Measurements from ENCODE around the gene CBFB. TPM values are rescaled to one million over a fixed set of nuclear protein-coding genes. Genes with fewer than 3 reads are reported as not detected.

CBFB gene
- total and polyA plus RNA-seq, 2 experiments from 2014 or later = 52.3 to 53.3 TPM

DNA sequence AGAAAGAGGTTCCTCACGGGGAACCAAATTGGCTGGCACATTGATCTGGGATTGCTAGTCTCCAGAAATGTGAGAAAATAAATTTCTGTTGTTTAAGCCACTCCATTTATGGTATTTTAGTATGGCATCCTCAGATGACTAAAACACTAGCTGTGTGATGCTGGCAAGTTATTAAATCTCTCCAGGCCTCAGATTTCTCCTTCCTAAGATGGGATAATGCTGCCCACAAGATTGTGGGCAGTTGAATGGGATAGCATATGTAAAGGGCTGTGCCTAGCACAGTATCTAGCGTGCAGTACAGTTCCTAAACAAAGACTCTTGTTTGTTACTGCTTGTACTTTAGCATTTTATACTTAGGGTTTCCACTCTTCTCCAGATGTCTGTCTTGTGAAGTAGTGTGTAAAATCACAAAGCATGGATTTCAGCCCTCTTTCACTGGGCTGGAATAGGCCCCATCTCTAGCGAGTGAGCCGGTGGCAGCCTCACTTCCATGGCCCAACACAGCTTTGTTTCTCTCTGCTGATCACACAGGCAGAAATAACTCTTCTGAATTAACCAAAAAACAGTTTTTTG lies 42.6 kb downstream of the CBFB start:
- H2AFZ ChIP-seq = no peak overlapping the region
- no peaks in the 10 kb centered on the region for H3K27me3 ChIP-seq (replicated peaks; ENCODE audit: insufficient read depth)
- no peak overlapping the region for H3K9ac ChIP-seq

GRCh38 chr16:67075331-67075730 lies 46.4 kb downstream of the CBFB start:
- Histone ChIP-seq H3K27me3 (replicated peaks; ENCODE audit: insufficient read depth) (no peaks in the 10 kb centered on the region), H3K9ac (no peak overlapping the region), H3K4me3 (no peak overlapping the region), H3K9me2 (ENCODE audit: insufficient read depth) (no peaks in the 10 kb centered on the region), H3K4me2 (ENCODE audit: unreplicated experiment) (no peak overlapping the region), H3K4me1 (ENCODE audit: insufficient read depth) (no peaks in the 10 kb centered on the region), H3K36me3 (ENCODE audit: low read depth) (peaks cover 20% of the 10 kb centered on the region), H3K9me3 (ENCODE audit: low read depth) (no peaks in the 10 kb centered on the region), H3K27ac (no peak overlapping the region), H4K20me1 (ENCODE audit: insufficient read depth) (no peaks in the 10 kb centered on the region), H3F3A (ENCODE audit: insufficient read depth) (no peaks in the 10 kb centered on the region), H2AFZ (no peak overlapping the region), H3K79me2 (ENCODE audit: insufficient read depth) (peaks cover 95% of the 10 kb centered on the region)
- in situ Hi-C loops (cut with MboI) = no loop called here
- DNase-seq = no peak
- no peak for TF ChIP-seq EZH2phosphoT487 (IDR thresholded peaks at IDR 0.05; ENCODE audit: insufficient read depth, low read depth)
- TF ChIP-seq EZH2 (IDR thresholded peaks at IDR 0.05; ENCODE audit: insufficient read depth, poor library complexity, severe bottlenecking) = no peak
- WGBS, 2 experiments (ENCODE audit: low coverage in 1 of 2, low lambda C conversion rate in 2 of 2, missing lambda C conversion rate in 2 of 2) = 98 to 100% methylated on average over 2 of the region's 2 CpGs

More for the DNA sequence above, 42.6 kb downstream of the CBFB start:
- no peak for TF ChIP-seq EZH2 (IDR thresholded peaks at IDR 0.05; ENCODE audit: insufficient read depth, poor library complexity, severe bottlenecking)
- TF ChIP-seq EZH2phosphoT487 (IDR thresholded peaks at IDR 0.05; ENCODE audit: insufficient read depth, low read depth) = no peak
- Histone ChIP-seq H3K36me3 (ENCODE audit: low read depth) (peaks cover 40% of the 10 kb centered on the region), H3K27ac (peak overlapping the region; percentile 5; the same call in 1 of the 2 replicates), H3K9me3 (ENCODE audit: low read depth) (no peaks in the 10 kb centered on the region), H3K9me2 (ENCODE audit: insufficient read depth) (no peaks in the 10 kb centered on the region), H3K79me2 (ENCODE audit: insufficient read depth) (peaks cover 98% of the 10 kb centered on the region), H3F3A (ENCODE audit: insufficient read depth) (no peaks in the 10 kb centered on the region), H4K20me1 (ENCODE audit: insufficient read depth) (no peaks in the 10 kb centered on the region), H3K4me1 (ENCODE audit: insufficient read depth) (no peaks in the 10 kb centered on the region), H3K4me2 (ENCODE audit: unreplicated experiment) (no peak overlapping the region), H3K4me3 (no peak overlapping the region)
- DNase-seq = peak; percentile 14
- in situ Hi-C loops (cut with MboI) = no loop called here
- WGBS, 2 experiments (ENCODE audit: low coverage in 1 of 2, low lambda C conversion rate in 2 of 2, missing lambda C conversion rate in 2 of 2) = 89 to 90% methylated on average over 4 of the region's 4 CpGs

DNA sequence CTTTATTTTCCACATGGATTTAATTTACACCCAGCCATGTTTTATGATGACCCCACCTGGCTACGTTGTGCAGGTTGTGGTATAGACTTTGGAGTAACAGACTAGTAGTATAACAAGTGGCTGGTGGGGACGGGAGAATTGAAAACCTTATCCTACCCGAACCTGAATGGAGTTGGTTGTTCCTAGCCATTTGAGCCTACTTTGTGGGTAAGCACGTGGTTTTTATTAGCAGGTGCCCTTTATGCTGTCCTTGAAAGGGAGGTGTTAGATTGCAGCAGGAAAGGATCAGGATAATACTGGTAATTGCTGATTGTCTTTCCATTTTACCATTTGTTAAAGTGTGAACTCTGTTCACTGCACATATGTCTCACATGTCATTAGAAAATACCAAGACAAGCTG lies 48.9 kb downstream of the CBFB start:
- Histone ChIP-seq H3K4me1 (ENCODE audit: insufficient read depth) (peaks cover 10% of the 10 kb centered on the region), H3K4me3 (no peak overlapping the region), H3K27me3 (replicated peaks; ENCODE audit: insufficient read depth) (no peaks in the 10 kb centered on the region), H4K20me1 (ENCODE audit: insufficient read depth) (no peaks in the 10 kb centered on the region), H3K9me3 (ENCODE audit: low read depth) (no peaks in the 10 kb centered on the region), H3K36me3 (ENCODE audit: low read depth) (peaks cover 20% of the 10 kb centered on the region), H3K9me2 (ENCODE audit: insufficient read depth) (no peaks in the 10 kb centered on the region), H3K79me2 (ENCODE audit: insufficient read depth) (peaks cover 87% of the 10 kb centered on the region), H3K4me2 (ENCODE audit: unreplicated experiment) (no peak overlapping the region), H3K27ac (no peak overlapping the region), H2AFZ (no peak overlapping the region), H3K9ac (no peak overlapping the region), H3F3A (ENCODE audit: insufficient read depth) (no peaks in the 10 kb centered on the region)
- no peak for DNase-seq
- in situ Hi-C loops (cut with MboI) = no loop called here
- no peak for TF ChIP-seq EZH2phosphoT487 (IDR thresholded peaks at IDR 0.05; ENCODE audit: insufficient read depth, low read depth)
- no peak for TF ChIP-seq EZH2 (IDR thresholded peaks at IDR 0.05; ENCODE audit: insufficient read depth, poor library complexity, severe bottlenecking)
- WGBS, 2 experiments (ENCODE audit: low coverage in 1 of 2, low lambda C conversion rate in 2 of 2, missing lambda C conversion rate in 2 of 2) = 64 to 80% methylated on average over 4 of the region's 4 CpGs

GRCh38 chr16:67082100-67082499 lies 53.2 kb downstream of the CBFB start:
- Histone ChIP-seq H3K4me3 (no peak overlapping the region), H3K9me3 (ENCODE audit: low read depth) (no peaks in the 10 kb centered on the region), H3F3A (ENCODE audit: insufficient read depth) (no peaks in the 10 kb centered on the region), H3K27ac (no peak overlapping the region), H3K4me2 (ENCODE audit: unreplicated experiment) (no peak overlapping the region), H2AFZ (no peak overlapping the region), H3K79me2 (ENCODE audit: insufficient read depth) (peaks cover 84% of the 10 kb centered on the region), H3K9ac (no peak overlapping the region), H3K36me3 (ENCODE audit: low read depth) (peaks cover 16% of the 10 kb centered on the region), H3K9me2 (ENCODE audit: insufficient read depth) (no peaks in the 10 kb centered on the region), H3K27me3 (replicated peaks; ENCODE audit: insufficient read depth) (no peaks in the 10 kb centered on the region), H4K20me1 (ENCODE audit: insufficient read depth) (no peaks in the 10 kb centered on the region), H3K4me1 (ENCODE audit: insufficient read depth) (peaks cover 13% of the 10 kb centered on the region)
- 96 to 98% methylated on average over 6 of the region's 6 CpGs for WGBS, 2 experiments (ENCODE audit: low coverage in 1 of 2, low lambda C conversion rate in 2 of 2, missing lambda C conversion rate in 2 of 2)
- TF ChIP-seq EZH2 (IDR thresholded peaks at IDR 0.05; ENCODE audit: insufficient read depth, poor library complexity, severe bottlenecking) = no peak
- no peak for TF ChIP-seq EZH2phosphoT487 (IDR thresholded peaks at IDR 0.05; ENCODE audit: insufficient read depth, low read depth)
- in situ Hi-C loops (cut with MboI) = no loop called here
- DNase-seq = no peak
